K562 (cell line): ENCODE results near the gene GADL1. TPM values are rescaled to one million over a fixed set of nuclear protein-coding genes. Genes with fewer than 3 reads are reported as not detected.

Experiments
- ATAC-seq: fragments of 200-7000 bp; cut with Tn5 transposase; 3 replicates; pipeline ENCODE4 v1.9.1; 2020; ENCODE audit warnings: moderate library complexity
- BruUV-seq: library from RNA; stranded (reverse); fragments of 400-500 nt; replicated peaks from 2 replicates; lab custom pipeline; 2021; lab: Mats Ljungman, UMichigan
- CTCF ChIA-PET: fragments of 300-600 bp; formaldehyde crosslinking; extraction: SDS; loops from one replicate; lab custom pipeline; 2021; ENCODE audit warnings: low intra/inter-chr PET ratio; lab: Yijun Ruan, JAX
- POLR2A ChIA-PET: fragments of 300-600, 350-650 bp; sonication (Branson Sonifier 250); formaldehyde crosslinking; extraction: SDS; loops from one replicate; lab custom pipeline; 2021; ENCODE audit warnings: antibody characterized with exemption, inconsistent platforms; lab: Yijun Ruan, JAX
- DNase-seq, 4 experiments: peaks; one replicate each; pipeline versions ENCODE4 v3.0.0 to v3.0.0-alpha.2; 2011 to 2018; ENCODE audit warnings: low spot score in 3 of 4, mixed read lengths in 3 of 4; ENCODE audit errors: extremely low read depth in 1 of 4
- FAIRE-seq: peaks from 2 replicates; lab custom pipeline; 2011; peaks lifted over from hg19 to GRCh38; lab: Jason Lieb, UNC
- H2AFZ ChIP-seq: 2 replicates; pipeline ENCODE4 v1.6.0; 2011; ENCODE audit warnings: low read depth, low read length, control low read depth, inconsistent platforms
- H3K27ac ChIP-seq: fragments of 200-600 bp; 3 replicates; pipeline ENCODE4 v1.8.0; 2011; ENCODE audit warnings: low read depth, mild to moderate bottlenecking, control low read depth, inconsistent platforms, low read length, moderate library complexity, mixed read lengths; ENCODE audit errors: extremely low read depth
- H3K27me3 ChIP-seq, 2 experiments: fragments of 300-600 bp in 1 of 2; 2 replicates in 1 of 2; 3 replicates in 1 of 2; pipeline versions ENCODE4 v1.6.0 to v1.8.0; 2011; ENCODE audit warnings: inconsistent platforms in 2 of 2, low read length in 2 of 2, mild to moderate bottlenecking in 1 of 2, mixed read lengths in 1 of 2, moderate library complexity in 1 of 2; ENCODE audit not compliant: control insufficient read depth in 2 of 2, insufficient read depth in 2 of 2
- H3K36me3 ChIP-seq: fragments of 300-600 bp; 3 replicates; pipeline ENCODE4 v1.8.0; 2011; ENCODE audit warnings: mild to moderate bottlenecking, low read length, inconsistent platforms; ENCODE audit not compliant: control insufficient read depth, insufficient read depth
- H3K4me1 ChIP-seq, 2 experiments: fragments of 200-600 bp in 1 of 2; replicated peaks in 1 of 2; 2 replicates in 1 of 2; 3 replicates in 1 of 2; pipeline versions ENCODE4 v1.5.1 to v1.8.0; 2011; ENCODE audit warnings: inconsistent platforms in 2 of 2, low read length in 2 of 2, mild to moderate bottlenecking in 1 of 2, mixed read lengths in 1 of 2, moderate library complexity in 1 of 2; ENCODE audit not compliant: control insufficient read depth in 2 of 2, insufficient read depth in 2 of 2
- H3K4me2 ChIP-seq: 2 replicates; pipeline ENCODE4 v1.6.1; 2011; ENCODE audit warnings: low read length, control low read depth, inconsistent platforms, mixed read lengths; ENCODE audit not compliant: insufficient read depth
- H3K4me3 ChIP-seq: fragments of 200-600 bp; sonication (generic), shearing (Covaris generic); 2 replicates; pipeline ENCODE4 v1.5.1; 2016; ENCODE audit warnings: control low read depth, inconsistent platforms
- H3K79me2 ChIP-seq: fragments of 200-600 bp; 3 replicates; pipeline ENCODE4 v1.8.0; 2011; ENCODE audit warnings: low read length, inconsistent platforms; ENCODE audit not compliant: control insufficient read depth, insufficient read depth
- H3K9ac ChIP-seq, 2 experiments: 2 replicates each; pipeline versions ENCODE4 v1.6.0 to v1.6.1; 2011; ENCODE audit warnings: low read depth in 2 of 2, low read length in 2 of 2, control low read depth in 1 of 2, inconsistent platforms in 1 of 2, mild to moderate bottlenecking in 1 of 2, mixed read lengths in 1 of 2; ENCODE audit not compliant: insufficient read depth in 1 of 2
- H3K9me1 ChIP-seq: one replicate; pipeline ENCODE4 v1.6.0; 2011; ENCODE audit warnings: inconsistent platforms, mild to moderate bottlenecking, low read length, moderate library complexity; ENCODE audit not compliant: control insufficient read depth, insufficient read depth
- H3K9me3 ChIP-seq: replicated peaks from 2 replicates; pipeline ENCODE4 v1.5.1; 2011; ENCODE audit warnings: low read depth, low read length, inconsistent platforms; ENCODE audit not compliant: control insufficient read depth, insufficient read depth
- H4K20me1 ChIP-seq: replicated peaks from 2 replicates; pipeline ENCODE4 v1.6.1; 2011; ENCODE audit warnings: low read length, inconsistent platforms, mixed read lengths; ENCODE audit not compliant: control insufficient read depth, insufficient read depth
- PPARD ChIP-seq: fragments of 250-450 bp; sonication (Bioruptor Pico); IDR thresholded peaks from 2 replicates; pipeline ENCODE4 v1.8.0; 2022; ENCODE audit warnings: inconsistent platforms, mild to moderate bottlenecking, moderate library complexity
- RHOXF2B ChIP-seq: fragments of 250-450 bp; sonication (Bioruptor Pico); conservative IDR thresholded peaks from 2 replicates; pipeline ENCODE4 v1.5.1; 2021
- SOX6 ChIP-seq: fragments of 450-650 bp; IDR thresholded peaks from 2 replicates; pipeline ENCODE4 v1.6.1; 2014; ENCODE audit warnings: mild to moderate bottlenecking
- TOE1 ChIP-seq, 2 experiments: fragments of 450-650 bp in 1 of 2; sonication (generic) in 1 of 2; formaldehyde crosslinking in 1 of 2; IDR thresholded peaks; 2 replicates each; pipeline versions ENCODE4 v1.7.1 to v1.8.0; 2016 to 2022; ENCODE audit warnings: borderline replicate concordance in 2 of 2, mild to moderate bottlenecking in 2 of 2, antibody characterized with exemption in 1 of 2, inconsistent platforms in 1 of 2, low read depth in 1 of 2, missing genetic modification reagents in 1 of 2, moderate library complexity in 1 of 2
- YY1 ChIP-seq, 3 experiments: IDR thresholded peaks; 2 replicates each; pipeline ENCODE4 v1.6.1; 2011; ENCODE audit warnings: low read length in 2 of 3, mild to moderate bottlenecking in 2 of 3, moderate library complexity in 2 of 3, borderline replicate concordance in 1 of 3, control low read depth in 1 of 3, low read depth in 1 of 3; ENCODE audit not compliant: insufficient read depth in 3 of 3, insufficient replicate concordance in 2 of 3, control insufficient read depth in 1 of 3, insufficient read length in 1 of 3; ENCODE audit errors: extremely low read depth in 1 of 3
- ZBTB8A ChIP-seq: fragments of 450-650 bp; IDR thresholded peaks from 2 replicates; pipeline ENCODE4 v1.6.1; 2018; ENCODE audit warnings: mild to moderate bottlenecking, moderate library complexity; ENCODE audit not compliant: partially characterized antibody
- ZNF146 ChIP-seq: IDR thresholded peaks from one replicate; pipeline ENCODE4 v1.6.1; 2018; ENCODE audit warnings: missing compliant biosample characterization; ENCODE audit not compliant: unreplicated experiment
- ZSCAN32 ChIP-seq: fragments of 450-650 bp; formaldehyde crosslinking; IDR thresholded peaks from 2 replicates; pipeline ENCODE4 v1.4.0; 2020; ENCODE audit warnings: mild to moderate bottlenecking, moderate library complexity
- WGBS: fragments of 100-300 bp; shearing (Covaris generic); methylation state at CpG from one replicate; pipeline ENCODE4 v1.1.6; 2016; ENCODE audit warnings: low coverage, mixed read lengths; ENCODE audit not compliant: insufficient coverage; ENCODE audit errors: missing lambda C conversion rate; 5-methylcytosine and 5-hydroxymethylcytosine counted together
- in situ Hi-C: fragments of 300-500 bp; cut with MboI; formaldehyde crosslinking; loops from 4 replicates; pipeline ENCODE4 v1.15.0; 2018; ENCODE audit warnings: inconsistent platforms, mixed read lengths
- intact Hi-C: fragments of 100-400 bp; cut with micrococcal nuclease; formaldehyde crosslinking; loops from 2 replicates; pipeline ENCODE4 v1.14.2; 2022
- polyA plus RNA-seq, 8 experiments: library from polyadenylated mRNA; depleted of rRNA in 4 of 8; stranded (reverse) in 5 of 8; unstranded in 3 of 8; fragments of >200 nt; fragmentation: Nextera tagmentation in 2 of 8; fragmentation: Illumina TruSeq in 1 of 8; extraction: Ambion mirVana in 2 of 8; extraction: Trizol in 1 of 8; gene quantifications; 2 replicates each; pipeline versions ENCODE4 v1.2.1 to v1.2.3, GENCODE V29; 2011 to 2014; ENCODE audit warnings: inconsistent platforms in 1 of 8, missing spikeins in 1 of 8
- total RNA-seq, 7 experiments: library from RNA; depleted of rRNA in 6 of 7; stranded (reverse); fragments of >200 nt in 6 of 7; fragmentation: Illumina TruSeq in 2 of 7; extraction: Trizol in 2 of 7; gene quantifications; 2 replicates each; pipeline versions ENCODE4 v1.2.1 to v1.2.3, GENCODE V29; 2011 to 2021; ENCODE audit warnings: low replicate concordance in 1 of 7

GADL1 gene
- total and polyA plus RNA-seq, 9 of the 15 experiments (the other 6 are each of a cell fraction or from before 2014, with no cell fraction given), result 0.07 TPM; not detected in 8

- BruUV-seq, result no TSS peak
- Histone ChIP-seq H3K4me2 (no peak overlapping the region), H3K9ac (no peak overlapping the region), H3K79me2 (no peaks in the 10 kb centered on the region), H3K9me1 (no peaks in the 10 kb centered on the region), H3K36me3 (no peaks in the 10 kb centered on the region), H3K4me3 (no peak overlapping the region), H4K20me1 (no peaks in the 10 kb centered on the region), H3K27ac (no peak overlapping the region), H3K9me3 (no peaks in the 10 kb centered on the region), H3K27me3 (no peaks in the 10 kb centered on the region), H3K4me1 (no peaks in the 10 kb centered on the region), H2AFZ (no peak overlapping the region)
- no peak for FAIRE-seq
- ATAC-seq, result no peak
- in situ Hi-C loops, result no loop called here
- intact Hi-C loops, result no loop called here
- no peak for DNase-seq
- WGBS, result 0% methylated on average over 4 of the region's 4 CpGs
- TF ChIP-seq ZBTB8A (no peak), SOX6 (no peak), YY1 (IDR thresholded peaks at IDR 0.05; ENCODE audit: borderline replicate concordance in 1 of 3, control insufficient read depth in 1 of 3, extremely low read depth in 1 of 3, insufficient read depth in 3 of 3, insufficient read length in 1 of 3, insufficient replicate concordance in 2 of 3, low read depth in 1 of 3, low read length in 2 of 3) (no peak), PPARD (no peak), ZSCAN32 (no peak), RHOXF2B (CRISPR knock-in tag) (no peak), ZNF146 (CRISPR knock-in tag) (no peak), TOE1 (IDR thresholded peaks at IDR 0.05; ENCODE audit: borderline replicate concordance) (no peak), TOE1 (CRISPR knock-in tag; IDR thresholded peaks at IDR 0.05; ENCODE audit: borderline replicate concordance, low read depth) (no peak)
- ChIA-PET CTCF (no interaction called here), POLR2A (interaction anchor here (0.9 kb wide), 1 partner anchor 135 kb away, joined by 3 read pairs; no protein-coding TSS in a partner anchor)
Observed at GRCh38 chr3:30913176-30913575, 18.7 kb upstream of the GADL1 start.
